Lung (tissue), 13 donors: ENCODE measurements around the gene FMO3. TPM values are rescaled to one million over a fixed set of nuclear protein-coding genes. Genes with fewer than 3 reads are reported as not detected.

Experiments
- ATAC-seq: fragments of 200-7000 bp; cut with Tn5 transposase; one replicate; pipeline ENCODE4 v1.9.1; 2020; ENCODE audit warnings: moderate number of reproducible peaks; ENCODE audit not compliant: insufficient read depth, low FRiP score
- DNase-seq, 3 donors: peaks; one replicate each; pipeline ENCODE4 v3.0.0-alpha.2; 2013 to 2017
- H3K27ac ChIP-seq, 2 donors: one replicate each; pipeline ENCODE4 v1.5.1; 2013; ENCODE audit warnings: mild to moderate bottlenecking in 2 of 2, moderate library complexity in 2 of 2, control low read depth in 1 of 2, inconsistent platforms in 1 of 2, low read depth in 1 of 2, low read length in 1 of 2
- H3K27me3 ChIP-seq, 3 donors: one replicate each; pipeline ENCODE4 v1.5.1; 2013; ENCODE audit warnings: low read length in 2 of 3; ENCODE audit not compliant: control insufficient read depth in 3 of 3, insufficient read depth in 3 of 3
- H3K36me3 ChIP-seq, 4 donors: one replicate each; pipeline ENCODE4 v1.5.1; 2013; ENCODE audit warnings: low read length in 4 of 4, mild to moderate bottlenecking in 1 of 4, moderate library complexity in 1 of 4; ENCODE audit not compliant: control insufficient read depth in 4 of 4, insufficient read depth in 4 of 4
- H3K4me1 ChIP-seq, 5 donors: one replicate each; pipeline ENCODE4 v1.5.1; 2013; ENCODE audit warnings: low read length in 5 of 5, mild to moderate bottlenecking in 2 of 5, moderate library complexity in 1 of 5; ENCODE audit not compliant: control insufficient read depth in 5 of 5, insufficient read depth in 5 of 5
- H3K4me3 ChIP-seq: one replicate; pipeline ENCODE4 v1.5.1; 2013; ENCODE audit warnings: mild to moderate bottlenecking, control low read depth, moderate library complexity
- H3K9ac ChIP-seq, 2 donors: one replicate each; pipeline ENCODE4 v1.5.1; 2013; ENCODE audit warnings: low read length in 2 of 2, control low read depth in 1 of 2; ENCODE audit not compliant: insufficient read depth in 1 of 2
- H3K9me3 ChIP-seq, 4 donors: one replicate each; pipeline ENCODE4 v1.5.1; 2013; ENCODE audit warnings: low read length in 3 of 4, mild to moderate bottlenecking in 1 of 4, moderate library complexity in 1 of 4; ENCODE audit not compliant: control insufficient read depth in 4 of 4, insufficient read depth in 3 of 4
- WGBS, 2 donors: extraction: QIAGEN DNeasy Blood & Tissue Kit; methylation state at CpG; one replicate each; pipeline ENCODE4 v1.1.7; 2013; 5-methylcytosine and 5-hydroxymethylcytosine counted together
- polyA plus RNA-seq, 2 donors: library from polyadenylated mRNA; stranded (reverse); fragments of 200-250 nt; gene quantifications; one replicate each; pipeline ENCODE4 v1.2.1, GENCODE V29; 2013
- small RNA-seq: library from RNA; depleted of rRNA; stranded (forward); fragments of <200 nt; gene quantifications from one replicate; pipeline ENCODE3, GENCODE V24; 2014; ENCODE audit warnings: low replicate concordance
- total RNA-seq, 2 donors: library from RNA; depleted of rRNA in 1 of 2; stranded (reverse); fragments of >200 nt in 1 of 2; gene quantifications; one replicate each; pipeline ENCODE4 v1.2.1, GENCODE V29; 2014 to 2021
- TF ChIP-seq, protein P1 (sequence below): IDR thresholded peaks from 2 replicates; pipeline ENCODE4 v1.5.1; 2012; ENCODE audit warnings: mild to moderate bottlenecking; ENCODE audit errors: control extremely low read depth, extremely low read depth
- donor health status: control.
- donor health status: control.
- donor health status: Bipolar disorder and iron deficiency.
- donor health status: healthy.
- donor health status: DM: yes; HTN: yes; CAD: no.

The FMO3 gene
- total and polyA plus RNA-seq, 4 donors = 2.0 to 9.0 (median 5.8) TPM

DNA sequence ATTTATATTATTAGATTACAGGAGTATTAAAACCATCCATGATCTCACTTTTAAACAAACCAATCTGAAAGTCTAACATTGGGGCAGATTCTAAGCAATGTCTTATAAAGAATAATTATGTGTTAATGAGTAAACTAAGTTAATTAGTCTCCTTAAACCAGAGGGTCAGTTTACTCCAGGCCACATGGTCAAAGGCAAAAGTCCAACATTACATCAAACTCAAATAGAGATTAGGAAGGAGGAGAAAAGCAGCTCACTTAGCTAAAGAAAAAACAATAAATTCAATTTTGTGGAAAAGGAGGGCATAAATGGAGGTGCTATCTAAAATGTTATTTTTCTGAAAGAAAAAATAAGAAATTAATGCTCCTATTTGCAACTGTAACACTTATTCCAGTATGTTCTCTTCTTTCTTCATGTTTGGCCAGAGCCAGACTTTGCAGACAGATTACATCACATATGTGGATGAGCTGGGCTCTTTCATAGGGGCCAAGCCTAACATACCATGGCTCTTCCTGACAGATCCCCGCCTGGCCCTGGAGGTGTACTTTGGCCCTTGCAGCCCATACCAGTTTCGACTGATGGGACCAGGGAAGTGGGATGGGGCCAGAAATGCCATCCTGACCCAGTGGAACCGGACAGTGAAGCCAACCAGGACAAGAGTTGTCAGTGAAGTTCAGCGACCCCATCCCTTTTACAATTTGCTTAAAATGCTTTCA, 70.1 kb downstream of the FMO3 start:
- peak overlapping the region in 1 of 2 donors; percentile 71 for H3K9ac ChIP-seq
- H3K9me3 ChIP-seq = no peaks in the 10 kb centered on the region
- TF ChIP-seq, protein P1, sequence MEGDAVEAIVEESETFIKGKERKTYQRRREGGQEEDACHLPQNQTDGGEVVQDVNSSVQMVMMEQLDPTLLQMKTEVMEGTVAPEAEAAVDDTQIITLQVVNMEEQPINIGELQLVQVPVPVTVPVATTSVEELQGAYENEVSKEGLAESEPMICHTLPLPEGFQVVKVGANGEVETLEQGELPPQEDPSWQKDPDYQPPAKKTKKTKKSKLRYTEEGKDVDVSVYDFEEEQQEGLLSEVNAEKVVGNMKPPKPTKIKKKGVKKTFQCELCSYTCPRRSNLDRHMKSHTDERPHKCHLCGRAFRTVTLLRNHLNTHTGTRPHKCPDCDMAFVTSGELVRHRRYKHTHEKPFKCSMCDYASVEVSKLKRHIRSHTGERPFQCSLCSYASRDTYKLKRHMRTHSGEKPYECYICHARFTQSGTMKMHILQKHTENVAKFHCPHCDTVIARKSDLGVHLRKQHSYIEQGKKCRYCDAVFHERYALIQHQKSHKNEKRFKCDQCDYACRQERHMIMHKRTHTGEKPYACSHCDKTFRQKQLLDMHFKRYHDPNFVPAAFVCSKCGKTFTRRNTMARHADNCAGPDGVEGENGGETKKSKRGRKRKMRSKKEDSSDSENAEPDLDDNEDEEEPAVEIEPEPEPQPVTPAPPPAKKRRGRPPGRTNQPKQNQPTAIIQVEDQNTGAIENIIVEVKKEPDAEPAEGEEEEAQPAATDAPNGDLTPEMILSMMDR = no peak
- 79 to 83% methylated on average over 4 of the region's 4 CpGs for WGBS, 2 donors
- peak; percentile 33 to 80 (median 78) for DNase-seq
- no peak overlapping the region for H3K4me3 ChIP-seq
- H3K4me1 ChIP-seq = peaks cover 0 to 30% (median 18%) of the 10 kb centered on the region in 5 donors
- no peaks in the 10 kb centered on the region for H3K27me3 ChIP-seq
- ATAC-seq = no peak
- no peak overlapping the region for H3K27ac ChIP-seq
- peaks cover 0 to 4% (median 0%) of the 10 kb centered on the region in 4 donors for H3K36me3 ChIP-seq

DNA sequence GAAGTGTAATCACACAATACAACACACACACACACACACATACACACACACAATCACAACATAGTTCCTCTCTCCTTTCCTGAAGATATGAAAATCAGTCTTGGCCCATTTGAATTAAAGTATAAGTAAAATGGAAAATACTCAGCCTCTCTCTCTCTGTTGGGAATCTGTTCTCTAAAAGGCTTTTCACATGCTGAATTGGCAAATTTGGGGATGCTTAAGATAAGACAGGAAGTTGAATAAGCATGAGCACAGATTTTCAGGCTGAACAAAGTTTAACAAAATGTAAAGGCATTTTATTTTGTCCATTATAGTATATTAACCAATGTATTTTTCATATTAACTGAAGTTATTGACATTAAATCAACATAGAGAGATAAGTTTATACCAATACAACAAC, 70.7 kb downstream of the FMO3 start:
- ATAC-seq (no peak), DNase-seq (peak in 2 of 3 donors; percentile 65 to 71)
- TF ChIP-seq, protein P1 = no peak
- peaks cover 0 to 4% (median 0%) of the 10 kb centered on the region in 4 donors for H3K36me3 ChIP-seq
- H3K4me1 ChIP-seq = peaks cover 0 to 30% (median 18%) of the 10 kb centered on the region in 5 donors
- H3K27ac ChIP-seq = no peak overlapping the region
- H3K9me3 ChIP-seq = no peaks in the 10 kb centered on the region
- no peaks in the 10 kb centered on the region for H3K27me3 ChIP-seq
- H3K4me3 ChIP-seq = no peak overlapping the region
- no peak overlapping the region for H3K9ac ChIP-seq

DNA sequence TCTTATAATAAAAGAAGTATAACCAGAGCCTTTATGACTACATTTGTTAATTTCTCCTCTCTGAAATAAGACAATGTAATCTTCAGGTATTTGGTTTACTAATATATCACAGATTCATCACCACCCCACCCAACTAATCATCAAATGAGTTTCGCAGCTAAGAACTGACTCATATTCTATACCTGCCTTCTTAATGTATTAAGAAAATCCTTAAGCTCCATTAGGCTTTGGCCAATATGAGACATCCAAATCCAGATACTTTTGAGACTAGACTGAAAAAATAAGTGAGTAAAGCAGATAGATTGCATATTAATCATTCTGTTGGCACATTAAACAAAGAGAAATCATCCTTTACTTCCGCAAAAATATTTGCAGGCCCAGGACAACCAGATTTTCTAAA, 75.7 kb downstream of the FMO3 start:
- Histone ChIP-seq H3K27me3 (no peaks in the 10 kb centered on the region), H3K4me3 (no peak overlapping the region), H3K27ac (no peak overlapping the region), H3K36me3 (no peaks in the 10 kb centered on the region), H3K4me1 (peaks cover 0 to 16% (median 5%) of the 10 kb centered on the region in 5 donors), H3K9ac (no peak overlapping the region), H3K9me3 (no peaks in the 10 kb centered on the region)
- TF ChIP-seq, protein P1 = no peak
- no peak for ATAC-seq
- 94 to 96% methylated on average over 2 of the region's 2 CpGs for WGBS, 2 donors
- DNase-seq = no peak

Small RNAs within 50 kb of the gene (small RNA-seq; reads per million reads assigned to genes)
- 0.85 reads per million, percentile 78 among the genes with 10 or more reads in this experiment for gene MIR1295A

Other genes starting within 250 kb of the FMO3 start
- 10 to 100 TPM in 1 of 2 donors, 1 to 10 TPM in 1; 3.5 to 11.6 TPM for gene MROH9, start 155.4 kb upstream of the FMO3 start, total RNA-seq
- gene MROH9, start 155.4 kb upstream of the FMO3 start, polyA plus RNA-seq = under 1 TPM; 0.49 to 0.71 TPM
- gene FMO2, start 94.4 kb downstream of the FMO3 start, total RNA-seq = 100 to 1,000 TPM in 1 of 2 donors, 10 to 100 TPM in 1; 44.8 to 165 TPM
- gene FMO2, start 94.4 kb downstream of the FMO3 start, polyA plus RNA-seq = 10 to 100 TPM in 1 of 2 donors, 1 to 10 TPM in 1; 5.2 to 78.2 TPM
- gene FMO1, start 157.6 kb downstream of the FMO3 start, total RNA-seq = 1 to 10 TPM; 3.7 to 8.7 TPM
- gene FMO1, start 157.6 kb downstream of the FMO3 start, polyA plus RNA-seq = under 1 TPM; 0.47 to 0.48 TPM
- gene FMO4, start 223.3 kb downstream of the FMO3 start, total RNA-seq = 10 to 100 TPM in 1 of 2 donors, 1 to 10 TPM in 1; 2.7 to 12.5 TPM
- gene FMO4, start 223.3 kb downstream of the FMO3 start, polyA plus RNA-seq = 1 to 10 TPM; 2.2 to 3.2 TPM